Mesothelial cell of epicardium (in vitro differentiated cells): ENCODE measurements around the gene FBXL14. TPM values are rescaled to one million over a fixed set of nuclear protein-coding genes. Genes with fewer than 3 reads are reported as not detected.
A peak's percentile ranks its signal among the peaks of the same experiment; 100 is the strongest.

Experiments
- DNase-seq, 2 experiments: peaks; one replicate each; pipeline ENCODE4 v3.0.0; 2021; ENCODE audit warnings: low spot score in 2 of 2; ENCODE audit not compliant: unreplicated experiment in 2 of 2
- H3K27ac Mint-ChIP-seq: 2 replicates; pipeline ENCODE4 v1.8.0; 2021; ENCODE audit warnings: mixed read lengths
- H3K27me3 Mint-ChIP-seq: 2 replicates; pipeline ENCODE4 v1.8.0; 2021; ENCODE audit warnings: low read depth, mixed read lengths
- H3K36me3 Mint-ChIP-seq: 2 replicates; pipeline ENCODE4 v1.8.0; 2021; ENCODE audit warnings: mixed read lengths
- H3K4me1 Mint-ChIP-seq: 2 replicates; pipeline ENCODE4 v1.8.0; 2021; ENCODE audit warnings: mixed read lengths
- H3K4me3 Mint-ChIP-seq: 2 replicates; pipeline ENCODE4 v1.8.0; 2021; ENCODE audit warnings: mild to moderate bottlenecking, moderate library complexity, mixed read lengths
- H3K9me3 Mint-ChIP-seq: 2 replicates; pipeline ENCODE4 v1.8.0; 2021; ENCODE audit warnings: mixed read lengths
- CTCF ChIP-seq: fragments of 200-600 bp; sonication (generic); IDR thresholded peaks from one replicate; pipeline ENCODE4 v1.5.0; 2021; ENCODE audit warnings: antibody characterized with exemption; ENCODE audit not compliant: unreplicated experiment
- total RNA-seq: library from RNA; stranded (reverse); gene quantifications from 3 replicates; pipeline ENCODE4 v1.2.1, GENCODE V29; 2021

FBXL14 gene
- total RNA-seq, 1 donor from 2014 or later: 14.8 TPM

GRCh38 chr12:1593174-1594005, 991 bp downstream of the FBXL14 start:
- Mint-ChIP-seq H3K4me3 (peak overlapping the region; percentile 80), H3K27ac (peak overlapping the region; percentile 80), H3K36me3 (no peaks in the 10 kb centered on the region), H3K4me1 (peaks cover 57% of the 10 kb centered on the region), H3K9me3 (no peaks in the 10 kb centered on the region), H3K27me3 (no peaks in the 10 kb centered on the region)
- peak in 1 of 2 experiments; percentile 56 for DNase-seq
- no peak for TF ChIP-seq CTCF

- H3K4me1 Mint-ChIP-seq: peaks cover 62% of the 10 kb centered on the region
- DNase-seq: no peak
- peak overlapping the region; percentile 80 for H3K4me3 Mint-ChIP-seq
- H3K27me3 Mint-ChIP-seq: no peaks in the 10 kb centered on the region
- TF ChIP-seq CTCF: no peak
- peak overlapping the region; percentile 80 for H3K27ac Mint-ChIP-seq
- H3K9me3 Mint-ChIP-seq: no peaks in the 10 kb centered on the region
- H3K36me3 Mint-ChIP-seq: no peaks in the 10 kb centered on the region
Measured at GRCh38 chr12:1592444-1593173, 1.8 kb downstream of the FBXL14 start.

GRCh38 chr12:1591543-1591942, 2.8 kb downstream of the FBXL14 start:
- TF ChIP-seq CTCF: no peak
- peak overlapping the region; percentile 65 for H3K27ac Mint-ChIP-seq
- peak overlapping the region; percentile 80 for H3K4me3 Mint-ChIP-seq
- H3K4me1 Mint-ChIP-seq: peaks cover 63% of the 10 kb centered on the region
- no peaks in the 10 kb centered on the region for H3K36me3 Mint-ChIP-seq
- peaks cover 2% of the 10 kb centered on the region for H3K27me3 Mint-ChIP-seq
- DNase-seq: no peak
- no peaks in the 10 kb centered on the region for H3K9me3 Mint-ChIP-seq

- peaks cover 2% of the 10 kb centered on the region for H3K27me3 Mint-ChIP-seq
- peak overlapping the region; percentile 80 for H3K27ac Mint-ChIP-seq
- no peaks in the 10 kb centered on the region for H3K9me3 Mint-ChIP-seq
- H3K36me3 Mint-ChIP-seq: no peaks in the 10 kb centered on the region
- H3K4me3 Mint-ChIP-seq: peak overlapping the region; percentile 56
- no peak for TF ChIP-seq CTCF
- DNase-seq: no peak
- H3K4me1 Mint-ChIP-seq: peaks cover 63% of the 10 kb centered on the region
Measured at GRCh38 chr12:1591034-1591433, 3.3 kb downstream of the FBXL14 start.

GRCh38 chr12:1590221-1590979, 4.0 kb downstream of the FBXL14 start:
- Mint-ChIP-seq H3K4me1 (peaks cover 60% of the 10 kb centered on the region), H3K4me3 (peak overlapping the region; percentile 56), H3K36me3 (no peaks in the 10 kb centered on the region), H3K9me3 (no peaks in the 10 kb centered on the region), H3K27me3 (peaks cover 2% of the 10 kb centered on the region), H3K27ac (peak overlapping the region; percentile 80)
- TF ChIP-seq CTCF: no peak
- no peak for DNase-seq
